OCI-LY3 (cell line): ENCODE results near the gene EIF5A.

ENCODE experiments used
- H2AFZ ChIP-seq: fragments of 200-600, 300-600 bp; shearing (Covaris generic); 2 replicates; pipeline ENCODE4 v1.6.0; 2014; ENCODE audit warnings: antibody characterized with exemption, low read depth, low read length
- H3K27ac ChIP-seq: fragments of 200-600, 300-600 bp; sonication (generic); 2 replicates; pipeline ENCODE4 v1.5.1; 2014; ENCODE audit warnings: mild to moderate bottlenecking, low read length, moderate library complexity, mixed read lengths
- H3K27me3 ChIP-seq: fragments of 200-600, 300-600 bp; sonication (generic); 2 replicates; pipeline ENCODE4 v1.6.1; 2014; ENCODE audit warnings: low read depth, low read length, mixed read lengths
- H3K36me3 ChIP-seq: fragments of 200-600, 300-600 bp; sonication (generic); replicated peaks from 2 replicates; pipeline ENCODE3; 2014; ENCODE audit warnings: low read depth, low read length, mixed read lengths
- H3K4me1 ChIP-seq: fragments of 300-600, 200-600 bp; sonication (generic); 2 replicates; pipeline ENCODE4 v1.6.1; 2014; ENCODE audit warnings: low read length, mixed read lengths
- H3K4me2 ChIP-seq: fragments of 200-600, 300-600 bp; sonication (generic); 2 replicates; pipeline ENCODE4 v1.6.1; 2014; ENCODE audit warnings: low read length, mixed read lengths
- H3K4me3 ChIP-seq: fragments of 300-600, 200-600 bp; sonication (generic); 2 replicates; pipeline ENCODE4 v1.5.1; 2014; ENCODE audit warnings: antibody characterized with exemption, mild to moderate bottlenecking, low read length, moderate library complexity
- H3K79me2 ChIP-seq: fragments of 300-600, 200-600 bp; shearing (Covaris generic); 2 replicates; pipeline ENCODE4 v1.6.1; 2014; ENCODE audit warnings: mild to moderate bottlenecking, low read length, mixed read lengths
- H3K9ac ChIP-seq: fragments of 300-600, 200-600 bp; shearing (Covaris generic); 2 replicates; pipeline ENCODE4 v1.6.0; 2014; ENCODE audit warnings: mild to moderate bottlenecking, low read length, moderate library complexity
- H3K9me3 ChIP-seq: fragments of 200-600, 300-600 bp; shearing (Covaris generic); 2 replicates; pipeline ENCODE4 v1.6.1; 2014; ENCODE audit warnings: low read length, mixed read lengths; ENCODE audit not compliant: insufficient read depth
- H4K20me1 ChIP-seq: fragments of 200-600, 300-600 bp; sonication (generic); 2 replicates; pipeline ENCODE4 v1.6.1; 2016; ENCODE audit warnings: low read length, mixed read lengths; ENCODE audit not compliant: insufficient read depth
- CTCF ChIP-seq: fragments of 200-600, 300-600 bp; sonication (generic); IDR thresholded peaks from 2 replicates; pipeline ENCODE4 v1.5.1; 2014; ENCODE audit warnings: antibody characterized with exemption, low read length, low read depth
- EZH2phosphoT487 ChIP-seq: fragments of 200-600 bp; shearing (Covaris generic); IDR thresholded peaks from 2 replicates; pipeline ENCODE4 v1.6.1; 2018; ENCODE audit warnings: antibody characterized with exemption, mixed run types, low read depth

EIF5A gene

GRCh38 chr17:7280519-7281073 lies 26.8 kb upstream of the EIF5A start:
- Histone ChIP-seq H3K79me2 (no peaks in the 10 kb centered on the region), H3K4me2 (peak overlapping the region; percentile 99), H3K9me3 (no peaks in the 10 kb centered on the region), H3K4me1 (peaks cover 15% of the 10 kb centered on the region), H3K27ac (peak overlapping the region; percentile 42; the same call in 1 of the 2 replicates), H3K4me3 (peak overlapping the region; percentile 84), H3K9ac (peak overlapping the region; percentile 63), H3K36me3 (no peaks in the 10 kb centered on the region), H4K20me1 (no peaks in the 10 kb centered on the region), H3K27me3 (no peaks in the 10 kb centered on the region), H2AFZ (peak overlapping the region; percentile 80)
- TF ChIP-seq EZH2phosphoT487 (no peak), CTCF (peak; percentile 74)

DNA sequence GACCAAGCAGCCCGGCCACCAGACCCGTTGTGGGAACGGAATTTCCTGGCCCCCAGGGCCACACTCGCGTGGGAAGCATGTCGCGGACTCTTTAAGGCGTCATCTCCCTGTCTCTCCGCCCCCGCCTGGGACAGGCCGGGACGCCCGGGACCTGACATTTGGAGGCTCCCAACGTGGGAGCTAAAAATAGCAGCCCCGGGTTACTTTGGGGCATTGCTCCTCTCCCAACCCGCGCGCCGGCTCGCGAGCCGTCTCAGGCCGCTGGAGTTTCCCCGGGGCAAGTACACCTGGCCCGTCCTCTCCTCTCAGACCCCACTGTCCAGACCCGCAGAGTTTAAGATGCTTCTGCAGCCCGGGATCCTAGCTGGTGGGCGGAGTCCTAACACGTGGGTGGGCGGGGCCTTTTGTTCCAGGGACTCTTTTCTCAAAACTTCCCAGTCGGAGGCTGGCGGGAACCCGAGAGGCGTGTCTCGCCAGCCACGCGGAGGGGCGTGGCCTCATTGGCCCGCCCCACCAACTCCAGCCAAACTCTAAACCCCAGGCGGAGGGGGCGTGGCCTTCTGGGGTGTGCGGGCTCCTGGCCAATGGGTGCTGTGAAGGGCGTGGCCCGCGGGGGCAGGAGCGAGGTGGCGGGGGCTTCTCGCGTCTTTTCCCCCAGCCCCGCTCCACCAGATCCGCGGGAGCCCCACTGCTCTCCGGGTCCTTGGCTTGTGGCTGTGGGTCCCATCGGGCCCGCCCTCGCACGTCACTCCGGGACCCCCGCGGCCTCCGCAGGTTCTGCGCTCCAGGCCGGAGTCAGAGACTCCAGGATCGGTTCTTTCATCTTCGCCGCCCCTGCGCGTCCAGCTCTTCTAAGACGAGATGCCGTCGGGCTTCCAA lies 26.1 kb upstream of the EIF5A start, which contains the start of gene SLC2A4:
TSS of gene SLC2A4 (plus strand) at position 645 of the 879 bp plus-strand sequence. CDS start at position 862, 217 bp downstream.
- Histone ChIP-seq H3K9ac (peak within 1 kb of the TSS; percentile 63), H4K20me1 (no peaks in the 10 kb centered on the region), H2AFZ (peak within 1 kb of the TSS; percentile 80), H3K27me3 (no peaks in the 10 kb centered on the region), H3K4me1 (peaks cover 15% of the 10 kb centered on the region), H3K79me2 (no peaks in the 10 kb centered on the region), H3K9me3 (no peaks in the 10 kb centered on the region), H3K36me3 (no peaks in the 10 kb centered on the region), H3K4me3 (peak within 1 kb of the TSS; percentile 84), H3K27ac (peak within 1 kb of the TSS; percentile 42; the same call in 1 of the 2 replicates), H3K4me2 (peak within 1 kb of the TSS; percentile 99)
- TF ChIP-seq EZH2phosphoT487 (no peak), CTCF (no peak)

GRCh38 chr17:7281953-7282751 lies 25.3 kb upstream of the EIF5A start:
- peak overlapping the region; percentile 99 for H3K4me2 ChIP-seq
- no peaks in the 10 kb centered on the region for H3K36me3 ChIP-seq
- no peaks in the 10 kb centered on the region for H3K9me3 ChIP-seq
- H3K9ac ChIP-seq: no peak overlapping the region
- no peak overlapping the region for H2AFZ ChIP-seq
- H4K20me1 ChIP-seq: no peaks in the 10 kb centered on the region
- peaks cover 15% of the 10 kb centered on the region for H3K4me1 ChIP-seq
- no peaks in the 10 kb centered on the region for H3K27me3 ChIP-seq
- TF ChIP-seq CTCF (no peak), EZH2phosphoT487 (no peak)
- no peak overlapping the region for H3K27ac ChIP-seq
- peak overlapping the region; percentile 84 for H3K4me3 ChIP-seq
- H3K79me2 ChIP-seq: no peaks in the 10 kb centered on the region
